Measurements from ENCODE around the gene ADNP. TPM values are rescaled to one million over a fixed set of nuclear protein-coding genes. Genes with fewer than 3 reads are reported as not detected.

Gene ADNP
- total and polyA plus RNA-seq, 5 donors from 2014 or later: 4.9 to 61.5 (median 7.0) TPM

GRCh38 chr20:50930139-50930975 is 880 bp downstream of the ADNP start:
- H3K36me3 ChIP-seq (ENCODE audit: control insufficient read depth, insufficient read depth, low read length): peaks cover 28% of the 10 kb centered on the region
- H3K27me3 ChIP-seq (ENCODE audit: control insufficient read depth, insufficient read depth, low read length): no peaks in the 10 kb centered on the region
- DNase-seq (peak in 2 of 3 donors; percentile 25 to 38), ATAC-seq (ENCODE audit: low read depth in 2 of 2) (peak in 1 of 2 donors; percentile 1)
- peaks cover 0 to 2% (median 0%) of the 10 kb centered on the region in 7 donors for H3K9me3 Mint-ChIP-seq
- peaks cover 21 to 55% (median 48%) of the 10 kb centered on the region in 4 donors for H3K4me1 Mint-ChIP-seq
- peak overlapping the region; percentile 97 to 99 (median 97) for H3K4me3 Mint-ChIP-seq
- peaks cover 14% of the 10 kb centered on the region for H3K36me3 Mint-ChIP-seq
- peaks cover 14% of the 10 kb centered on the region for H3K27me3 Mint-ChIP-seq
- H3K27ac Mint-ChIP-seq: peak overlapping the region; percentile 98 to 99 (median 99)
- no peaks in the 10 kb centered on the region for H3K9me3 ChIP-seq (ENCODE audit: control insufficient read depth in 2 of 2, low read length in 2 of 2)
- H3K4me3 ChIP-seq (ENCODE audit: low read depth, low read length): peak overlapping the region; percentile 93
- peaks cover 49% of the 10 kb centered on the region for H3K4me1 ChIP-seq (ENCODE audit: control insufficient read depth, insufficient read depth, low read length, poor library complexity, severe bottlenecking)
- H3K27ac ChIP-seq (ENCODE audit: insufficient read depth, low read length, poor library complexity, severe bottlenecking): peak overlapping the region; percentile 99

- Histone ChIP-seq H3K9me3 (ENCODE audit: control insufficient read depth in 2 of 2, low read length in 2 of 2) (no peaks in the 10 kb centered on the region), H3K4me1 (ENCODE audit: control insufficient read depth, insufficient read depth, low read length, poor library complexity, severe bottlenecking) (peaks cover 51% of the 10 kb centered on the region), H3K4me3 (ENCODE audit: low read depth, low read length) (peak overlapping the region; percentile 93), H3K36me3 (ENCODE audit: control insufficient read depth, insufficient read depth, low read length) (peaks cover 20% of the 10 kb centered on the region), H3K27ac (ENCODE audit: insufficient read depth, low read length, poor library complexity, severe bottlenecking) (peak overlapping the region; percentile 70), H3K27me3 (ENCODE audit: control insufficient read depth, insufficient read depth, low read length) (no peaks in the 10 kb centered on the region)
- H3K4me1 Mint-ChIP-seq: peaks cover 21 to 63% (median 55%) of the 10 kb centered on the region in 4 donors
- H3K27me3 Mint-ChIP-seq: peaks cover 14% of the 10 kb centered on the region
- ATAC-seq (ENCODE audit: low read depth in 2 of 2) (peak; percentile 73 to 77), DNase-seq (peak; percentile 81 to 98 (median 93))
- H3K4me3 Mint-ChIP-seq: peak overlapping the region; percentile 97 to 99 (median 97)
- H3K27ac Mint-ChIP-seq: peak overlapping the region; percentile 98 to 99 (median 99)
- peaks cover 11% of the 10 kb centered on the region for H3K36me3 Mint-ChIP-seq
- peaks cover 0 to 2% (median 0%) of the 10 kb centered on the region in 7 donors for H3K9me3 Mint-ChIP-seq
These were observed 1.7 kb downstream of the ADNP start for GRCh38 chr20:50929299-50930138.

GRCh38 chr20:50928469-50928868 is 2.8 kb downstream of the ADNP start:
- Mint-ChIP-seq H3K9me3 (peaks cover 0 to 2% (median 0%) of the 10 kb centered on the region in 7 donors), H3K27me3 (peaks cover 14% of the 10 kb centered on the region), H3K4me3 (peak overlapping the region; percentile 97 to 99 (median 97)), H3K4me1 (peaks cover 21 to 73% (median 63%) of the 10 kb centered on the region in 4 donors), H3K36me3 (peaks cover 11% of the 10 kb centered on the region), H3K27ac (peak overlapping the region; percentile 39 to 99 (median 98))
- Histone ChIP-seq H3K27me3 (ENCODE audit: control insufficient read depth, insufficient read depth, low read length) (no peaks in the 10 kb centered on the region), H3K27ac (ENCODE audit: insufficient read depth, low read length, poor library complexity, severe bottlenecking) (peak overlapping the region; percentile 44), H3K9me3 (ENCODE audit: control insufficient read depth in 2 of 2, low read length in 2 of 2) (no peaks in the 10 kb centered on the region), H3K4me1 (ENCODE audit: control insufficient read depth, insufficient read depth, low read length, poor library complexity, severe bottlenecking) (peaks cover 58% of the 10 kb centered on the region), H3K36me3 (ENCODE audit: control insufficient read depth, insufficient read depth, low read length) (peaks cover 13% of the 10 kb centered on the region), H3K4me3 (ENCODE audit: low read depth, low read length) (peak overlapping the region; percentile 93)
- no peak for ATAC-seq (ENCODE audit: low read depth in 2 of 2)
- DNase-seq: peak in 1 of 3 donors; percentile 23

GRCh38 chr20:50926530-50926929 is 4.7 kb downstream of the ADNP start:
- peaks cover 14% of the 10 kb centered on the region for H3K36me3 ChIP-seq (ENCODE audit: control insufficient read depth, insufficient read depth, low read length)
- peaks cover 0 to 2% (median 0%) of the 10 kb centered on the region in 7 donors for H3K9me3 Mint-ChIP-seq
- no peaks in the 10 kb centered on the region for H3K9me3 ChIP-seq (ENCODE audit: control insufficient read depth in 2 of 2, low read length in 2 of 2)
- peak overlapping the region; percentile 53 for H3K27ac ChIP-seq (ENCODE audit: insufficient read depth, low read length, poor library complexity, severe bottlenecking)
- H3K27me3 ChIP-seq (ENCODE audit: control insufficient read depth, insufficient read depth, low read length): no peaks in the 10 kb centered on the region
- no peak for DNase-seq
- H3K4me3 ChIP-seq (ENCODE audit: low read depth, low read length): peak overlapping the region; percentile 93
- ATAC-seq (ENCODE audit: low read depth in 2 of 2): no peak
- peaks cover 14% of the 10 kb centered on the region for H3K27me3 Mint-ChIP-seq
- H3K27ac Mint-ChIP-seq: no peak overlapping the region
- H3K4me1 Mint-ChIP-seq: peaks cover 30 to 79% (median 67%) of the 10 kb centered on the region in 4 donors
- peaks cover 66% of the 10 kb centered on the region for H3K4me1 ChIP-seq (ENCODE audit: control insufficient read depth, insufficient read depth, low read length, poor library complexity, severe bottlenecking)
- H3K4me3 Mint-ChIP-seq: peak overlapping the region in 1 of 4 donors; percentile 36
- H3K36me3 Mint-ChIP-seq: peaks cover 11% of the 10 kb centered on the region

GRCh38 chr20:50924261-50924920 is 6.8 kb downstream of the ADNP start:
- Histone ChIP-seq H3K27me3 (ENCODE audit: control insufficient read depth, insufficient read depth, low read length) (no peaks in the 10 kb centered on the region), H3K36me3 (ENCODE audit: control insufficient read depth, insufficient read depth, low read length) (peaks cover 14% of the 10 kb centered on the region), H3K9me3 (ENCODE audit: control insufficient read depth in 2 of 2, low read length in 2 of 2) (no peaks in the 10 kb centered on the region), H3K27ac (ENCODE audit: insufficient read depth, low read length, poor library complexity, severe bottlenecking) (peak overlapping the region; percentile 50), H3K4me1 (ENCODE audit: control insufficient read depth, insufficient read depth, low read length, poor library complexity, severe bottlenecking) (peaks cover 70% of the 10 kb centered on the region), H3K4me3 (ENCODE audit: low read depth, low read length) (peak overlapping the region; percentile 13)
- no peak for ATAC-seq (ENCODE audit: low read depth in 2 of 2)
- Mint-ChIP-seq H3K4me3 (peak overlapping the region in 1 of 4 donors; percentile 19), H3K27me3 (peaks cover 2% of the 10 kb centered on the region), H3K4me1 (peaks cover 34 to 91% (median 77%) of the 10 kb centered on the region in 4 donors), H3K27ac (peak overlapping the region in 2 of 3 donors; percentile 51 to 86), H3K9me3 (peaks cover 0 to 2% (median 0%) of the 10 kb centered on the region in 7 donors), H3K36me3 (peaks cover 15% of the 10 kb centered on the region)
- DNase-seq: no peak

DNA sequence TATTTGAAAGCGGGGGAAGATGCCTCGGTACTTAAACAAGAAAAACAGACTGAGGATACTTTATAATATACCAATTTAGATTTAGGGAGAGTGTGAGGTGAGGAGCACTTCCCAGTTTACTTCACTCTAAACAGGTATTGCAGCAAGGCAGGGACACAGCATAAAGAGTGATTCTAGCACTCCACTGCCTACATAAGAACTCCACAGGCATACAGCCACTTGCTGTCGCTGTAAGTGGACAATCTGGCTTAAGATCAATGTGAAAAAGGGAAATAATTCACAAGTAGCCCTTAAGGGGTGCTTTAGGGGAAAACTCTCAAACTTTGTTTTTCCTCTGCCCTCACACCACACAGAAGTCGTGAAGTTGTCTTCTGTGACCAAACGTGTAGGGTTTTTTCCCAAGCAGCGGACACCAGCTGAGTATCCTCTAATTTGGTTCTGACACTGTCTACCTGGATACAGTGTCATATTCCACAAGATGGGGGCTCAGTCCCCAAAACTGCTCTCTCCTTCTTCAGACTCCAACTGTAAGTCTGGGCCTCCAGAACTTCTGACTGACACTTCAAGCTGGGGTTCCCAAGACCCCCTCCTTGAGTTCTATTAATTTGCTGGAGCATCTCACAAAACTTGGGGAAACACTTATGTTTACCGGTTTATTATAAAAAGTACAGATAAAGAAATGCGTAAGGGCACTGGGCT is 9.3 kb downstream of the ADNP start:
- peak overlapping the region; percentile 60 to 87 (median 81) for H3K27ac Mint-ChIP-seq

More for the DNA sequence above, 9.3 kb downstream of the ADNP start:
- Mint-ChIP-seq H3K4me1 (peaks cover 43 to 91% (median 77%) of the 10 kb centered on the region in 4 donors), H3K4me3 (peak overlapping the region in 1 of 4 donors; percentile 71), H3K27me3 (no peaks in the 10 kb centered on the region), H3K9me3 (no peaks in the 10 kb centered on the region), H3K36me3 (peaks cover 4% of the 10 kb centered on the region)
- Histone ChIP-seq H3K27ac (ENCODE audit: insufficient read depth, low read length, poor library complexity, severe bottlenecking) (peak overlapping the region; percentile 51), H3K4me1 (ENCODE audit: control insufficient read depth, insufficient read depth, low read length, poor library complexity, severe bottlenecking) (peaks cover 58% of the 10 kb centered on the region), H3K4me3 (ENCODE audit: low read depth, low read length) (no peak overlapping the region), H3K27me3 (ENCODE audit: control insufficient read depth, insufficient read depth, low read length) (no peaks in the 10 kb centered on the region), H3K9me3 (ENCODE audit: control insufficient read depth in 2 of 2, low read length in 2 of 2) (no peaks in the 10 kb centered on the region), H3K36me3 (ENCODE audit: control insufficient read depth, insufficient read depth, low read length) (peaks cover 5% of the 10 kb centered on the region)
- DNase-seq (no peak), ATAC-seq (ENCODE audit: low read depth in 2 of 2) (no peak)

Measured in CD4-positive, CD25-positive, alpha-beta regulatory T cell (primary cell).